Cerebellar cortex (tissue), 1 donor: ENCODE results near the gene CHSY1.

Source experiments
- DNase-seq: peaks from one replicate; pipeline ENCODE4 v3.0.0-alpha.2; 2015; ENCODE audit warnings: low spot score

The CHSY1 gene

DNA sequence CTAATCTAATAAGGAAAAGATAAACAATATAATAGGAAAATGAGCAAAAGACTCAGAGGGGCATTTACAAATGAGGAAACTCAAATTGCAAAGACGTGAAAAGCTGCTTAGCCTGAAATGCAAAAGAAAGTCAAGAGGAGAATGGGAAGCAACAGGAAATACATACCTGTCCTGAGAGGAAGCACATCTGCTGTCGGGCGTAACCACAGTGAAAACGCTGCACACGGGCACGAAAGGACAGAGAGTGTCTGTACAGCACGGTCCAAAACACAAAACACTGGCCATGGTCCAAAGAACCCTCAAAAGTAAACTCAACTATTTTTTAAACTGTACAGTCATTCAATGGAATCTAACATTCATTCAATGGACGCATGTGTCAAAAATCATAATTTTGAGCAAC is 100.6 kb downstream of the CHSY1 start:
- DNase-seq = no peak

DNA sequence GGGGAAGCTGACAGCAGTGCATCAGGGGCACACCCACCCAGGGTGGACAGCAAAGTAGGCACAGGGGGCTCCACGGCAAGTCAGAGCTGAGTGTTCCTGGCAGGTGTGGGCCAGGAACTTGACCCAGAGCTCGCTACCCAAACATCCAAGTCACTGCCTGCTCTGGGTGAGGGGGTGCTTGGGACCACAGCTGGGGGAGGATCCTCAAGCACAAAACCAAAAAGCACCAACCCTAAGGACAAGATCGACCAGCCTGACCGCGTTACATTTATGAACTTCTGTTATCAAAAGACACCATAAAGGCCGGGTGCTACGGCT is 101.2 kb downstream of the CHSY1 start:
- DNase-seq = no peak

DNA sequence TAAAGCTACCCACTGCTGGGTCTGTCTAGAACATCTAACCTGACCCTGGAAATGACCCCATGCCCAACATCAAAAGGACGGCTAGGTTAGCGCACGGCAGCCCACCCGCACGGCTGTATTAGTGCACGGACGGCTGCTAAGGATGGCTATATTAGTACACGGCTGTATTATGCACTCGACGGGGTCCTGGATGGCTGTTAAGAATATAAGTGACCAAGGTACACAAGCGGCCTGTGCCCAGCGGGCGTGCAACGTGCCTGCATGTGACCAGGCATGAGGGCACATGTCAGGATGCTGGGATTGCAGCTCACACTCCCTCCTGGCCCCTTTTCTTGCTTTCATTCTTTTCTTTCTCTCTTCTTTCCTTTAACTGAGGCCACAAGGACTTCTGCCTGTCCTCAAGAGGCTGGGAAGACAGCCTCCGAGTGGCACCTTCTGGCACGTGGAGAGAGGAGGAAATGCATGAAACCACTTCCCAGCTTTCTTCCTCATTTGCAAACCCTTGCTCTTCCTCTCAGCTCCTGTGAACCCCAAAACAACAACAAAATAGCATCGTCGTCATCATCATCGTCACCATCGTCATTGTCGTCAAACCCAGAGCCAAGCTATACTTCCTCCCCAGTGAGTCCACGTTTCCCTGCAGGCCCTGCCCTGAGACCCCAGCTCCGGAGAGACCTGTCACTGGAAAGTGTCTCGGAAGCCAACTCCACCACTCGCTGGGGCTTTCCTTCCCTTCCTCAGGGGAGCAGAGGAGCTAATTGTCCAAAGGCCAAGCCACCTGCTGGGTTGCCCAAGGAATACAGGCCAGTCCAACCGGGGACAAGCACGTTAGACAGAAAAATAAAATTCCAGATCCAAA is 101.8 kb downstream of the CHSY1 start:
- DNase-seq = no peak

DNA sequence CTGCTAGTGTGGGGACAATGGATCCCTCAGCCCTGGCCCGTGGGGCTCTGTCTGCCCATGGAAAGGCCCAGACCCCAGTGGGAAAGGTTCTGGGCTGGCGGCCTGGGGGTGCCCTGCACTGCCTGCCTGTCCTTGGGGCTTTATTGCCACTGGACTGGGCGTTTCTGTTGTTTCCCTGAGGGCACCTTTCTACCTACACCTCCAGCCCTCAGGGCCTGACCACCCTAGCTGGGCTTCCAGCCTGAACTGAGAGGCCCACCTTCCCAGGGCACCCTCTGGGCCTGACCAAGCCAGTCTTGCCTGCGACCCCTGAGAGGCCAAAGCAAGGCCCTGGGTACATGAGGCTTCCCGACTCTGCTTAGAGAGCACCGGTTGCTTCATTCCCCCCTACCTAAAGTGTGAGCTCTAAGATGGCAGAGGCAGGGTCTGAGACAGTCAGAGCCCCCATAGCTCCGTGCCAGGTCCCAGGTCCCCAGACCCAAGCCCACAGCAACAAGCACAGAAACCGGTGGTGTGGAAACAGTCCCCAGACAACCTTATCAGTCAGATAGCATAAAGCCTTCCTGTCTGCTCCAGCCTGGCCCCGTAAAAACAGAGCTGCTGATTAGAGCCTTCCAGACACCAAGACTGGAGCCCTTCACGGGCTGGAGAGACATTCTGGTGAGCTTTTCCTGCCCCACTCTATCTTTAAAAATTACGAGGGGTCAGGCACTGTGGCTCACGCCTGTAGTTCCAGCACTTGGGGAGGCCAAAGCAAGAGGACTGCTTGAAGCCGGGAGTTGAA is 102.8 kb downstream of the CHSY1 start:
- DNase-seq = no peak

DNA sequence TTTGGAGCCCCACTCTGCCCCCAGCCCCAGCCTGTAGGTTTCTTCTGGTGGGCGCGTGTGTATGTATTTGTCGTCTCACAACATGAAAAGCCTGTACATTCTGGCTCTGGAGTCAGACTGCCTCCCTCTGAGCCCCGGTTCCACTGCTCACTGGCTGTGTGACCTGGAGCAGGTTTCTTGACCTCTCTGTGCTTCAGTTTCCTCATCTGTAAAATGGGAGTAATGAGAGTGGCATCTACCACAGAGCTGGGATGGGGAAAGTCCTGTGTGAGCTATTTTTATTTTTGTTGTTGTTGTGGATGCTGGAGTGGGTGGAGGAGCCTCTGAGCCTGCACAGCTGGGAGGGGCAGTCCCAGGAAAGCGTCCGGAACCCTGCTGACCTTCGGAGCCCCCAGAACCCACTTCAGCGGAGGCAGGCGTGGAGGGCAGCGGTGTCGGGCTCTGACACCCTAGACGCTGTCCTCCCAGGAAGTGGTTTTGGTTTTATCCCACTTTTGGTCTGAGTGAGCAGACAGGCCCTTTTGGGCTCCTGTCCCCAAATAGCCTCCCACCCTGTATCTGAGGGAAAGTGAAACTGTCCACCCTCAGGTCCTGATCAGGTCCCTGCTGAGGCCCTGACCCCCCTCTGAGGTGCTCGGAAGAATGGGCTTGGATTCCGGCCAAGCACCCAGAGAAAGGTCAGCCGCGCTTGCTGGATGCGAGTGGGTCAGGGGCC is 103.5 kb downstream of the CHSY1 start:
- no peak for DNase-seq

DNA sequence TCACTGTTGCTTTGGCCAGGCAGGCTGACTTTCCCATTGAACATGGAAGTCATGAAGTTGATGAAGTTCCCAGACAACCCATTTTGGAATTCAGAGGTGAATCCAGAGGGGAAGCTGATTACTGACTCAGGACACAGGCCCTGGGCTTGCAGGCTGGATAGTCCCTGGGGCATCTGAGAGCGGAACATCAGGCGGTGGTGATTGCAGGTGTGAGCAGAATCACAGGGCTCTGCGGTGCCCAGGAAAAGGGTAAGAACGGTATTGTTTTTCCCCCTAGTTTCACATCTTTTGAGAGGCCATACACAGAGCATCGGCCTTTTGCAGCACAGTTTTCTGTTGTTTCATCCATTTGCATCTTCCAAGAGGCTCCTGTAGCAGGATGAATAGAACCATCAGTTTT is 104.7 kb downstream of the CHSY1 start:
- no peak for DNase-seq

DNA sequence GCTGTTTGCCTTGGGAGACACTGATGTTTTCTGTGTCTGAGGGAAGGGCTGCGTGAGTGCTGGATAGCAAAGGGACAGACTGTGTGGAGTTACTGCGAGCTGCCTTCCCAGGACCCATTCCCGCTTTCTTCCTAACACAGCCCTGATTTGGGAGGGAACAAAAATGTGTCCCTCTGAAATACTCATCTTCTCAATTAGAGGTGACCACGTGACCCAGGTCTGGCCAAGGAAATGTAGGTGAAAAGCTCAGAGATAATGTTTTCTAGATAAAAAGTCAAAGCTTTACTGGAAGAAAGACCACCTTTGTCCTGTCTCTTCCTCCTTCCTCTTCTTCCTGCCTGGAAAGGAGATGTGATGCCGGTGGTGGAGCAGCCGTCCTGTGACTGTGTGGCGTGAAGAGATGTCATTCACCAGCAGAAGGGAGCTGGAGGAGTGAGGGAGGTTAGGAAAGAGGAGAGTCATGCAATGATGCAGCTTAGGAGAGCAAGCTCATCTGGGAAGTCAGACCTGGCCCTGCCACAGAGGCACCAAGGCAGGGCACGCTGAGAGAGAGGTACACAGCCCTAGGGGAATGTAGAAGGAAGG is 105.6 kb downstream of the CHSY1 start:
- no peak for DNase-seq

DNA sequence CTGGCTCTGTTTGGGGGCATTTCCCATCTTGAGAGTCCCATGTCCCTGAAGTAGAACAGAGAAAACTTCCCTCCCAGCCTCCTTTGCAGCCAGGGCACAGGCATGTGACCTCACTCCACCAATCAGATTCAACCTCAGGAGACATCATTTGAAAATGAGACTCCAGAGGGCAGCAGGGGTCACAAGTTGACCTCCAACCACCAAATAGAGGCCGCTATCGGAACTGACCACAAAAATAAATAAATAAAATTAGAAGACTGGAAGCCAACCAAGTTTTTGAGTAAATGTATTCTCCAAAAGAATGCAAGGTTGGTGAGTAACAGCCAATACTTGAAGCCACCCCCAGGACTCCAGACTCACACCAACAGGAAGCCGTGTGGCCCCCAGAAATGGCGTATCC is 106.5 kb downstream of the CHSY1 start:
- no peak for DNase-seq

DNA sequence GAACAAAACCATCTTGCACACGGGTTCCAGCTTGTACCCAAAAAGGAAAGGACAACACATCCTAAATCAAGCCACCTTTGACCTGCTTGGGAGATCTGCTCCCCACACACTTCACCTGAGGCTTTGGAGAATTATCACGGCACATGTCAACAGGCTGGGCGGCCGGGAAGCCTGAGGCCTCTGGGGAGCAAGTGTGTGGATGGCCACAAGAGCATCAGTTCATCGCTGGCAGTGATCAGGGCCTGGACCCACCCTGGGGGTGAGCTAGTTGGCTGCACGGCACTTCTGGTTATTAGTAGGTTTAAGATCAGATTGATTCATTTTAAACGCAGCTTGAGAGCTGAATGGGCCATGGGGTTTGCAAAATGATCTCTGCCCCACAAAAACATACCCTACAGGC is 108.5 kb downstream of the CHSY1 start:
- no peak for DNase-seq

DNA sequence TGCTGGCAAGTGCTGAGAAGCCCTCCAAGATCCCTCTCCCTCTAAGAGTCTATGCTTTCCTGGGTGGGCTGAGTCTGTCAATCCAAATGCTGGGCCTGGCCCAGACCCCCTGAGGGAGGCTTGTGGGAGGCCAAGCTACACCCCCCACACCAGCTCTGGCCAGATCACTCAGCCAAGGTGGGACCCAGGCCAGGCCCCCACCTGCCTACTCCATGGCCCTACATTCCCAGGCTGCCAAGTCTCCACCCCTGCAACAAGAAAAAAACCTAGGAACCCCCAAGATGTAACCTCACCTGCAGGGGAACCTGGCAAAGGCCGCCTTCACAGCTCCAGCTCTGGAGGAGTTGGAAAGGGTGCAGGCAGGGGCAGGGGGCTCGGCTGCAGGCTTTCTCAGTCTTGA is 109.1 kb downstream of the CHSY1 start:
- no peak for DNase-seq

DNA sequence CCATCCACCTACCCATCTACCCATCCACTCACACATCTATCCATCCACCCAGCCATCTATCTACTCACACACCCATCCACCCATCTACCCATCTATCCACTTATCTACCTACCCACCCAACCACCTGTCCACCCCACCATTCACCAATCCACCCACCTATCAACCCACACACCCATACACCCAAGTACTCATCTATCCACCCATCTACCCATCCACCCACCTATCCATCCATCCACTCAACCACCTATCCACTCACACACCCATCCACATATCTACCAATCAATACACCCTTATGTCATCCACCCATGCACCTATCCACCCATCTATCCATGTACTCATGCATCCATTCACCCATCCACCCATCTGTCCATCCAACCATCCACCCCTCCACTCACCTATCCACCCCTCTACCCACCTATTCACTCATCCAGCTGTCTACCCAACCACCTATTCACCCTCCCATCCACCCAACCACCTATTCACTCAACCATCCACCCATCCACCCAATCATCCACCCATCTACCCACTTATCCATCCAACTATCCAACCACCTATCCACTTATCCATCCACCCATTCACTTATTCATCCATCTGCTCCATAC is 109.8 kb downstream of the CHSY1 start:
- DNase-seq = no peak

DNA sequence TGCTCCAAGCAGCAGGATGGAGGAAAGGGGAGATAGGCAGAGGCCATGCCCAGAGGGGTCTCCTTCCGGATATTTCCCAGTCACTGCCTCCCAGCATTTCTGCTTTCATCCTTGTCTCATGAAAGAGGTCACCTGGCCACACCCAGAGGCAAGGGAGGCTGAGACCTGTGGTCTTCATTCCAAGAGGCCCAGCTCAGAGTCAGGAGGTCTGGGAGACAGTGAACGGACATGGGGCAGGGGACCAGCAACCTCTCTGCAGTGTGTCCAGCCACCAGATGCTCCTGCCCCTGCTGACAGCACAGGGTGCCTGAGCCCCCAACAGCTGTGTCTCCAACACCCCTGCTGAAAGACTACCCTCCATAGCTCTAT is 111.2 kb downstream of the CHSY1 start:
- DNase-seq = no peak

DNA sequence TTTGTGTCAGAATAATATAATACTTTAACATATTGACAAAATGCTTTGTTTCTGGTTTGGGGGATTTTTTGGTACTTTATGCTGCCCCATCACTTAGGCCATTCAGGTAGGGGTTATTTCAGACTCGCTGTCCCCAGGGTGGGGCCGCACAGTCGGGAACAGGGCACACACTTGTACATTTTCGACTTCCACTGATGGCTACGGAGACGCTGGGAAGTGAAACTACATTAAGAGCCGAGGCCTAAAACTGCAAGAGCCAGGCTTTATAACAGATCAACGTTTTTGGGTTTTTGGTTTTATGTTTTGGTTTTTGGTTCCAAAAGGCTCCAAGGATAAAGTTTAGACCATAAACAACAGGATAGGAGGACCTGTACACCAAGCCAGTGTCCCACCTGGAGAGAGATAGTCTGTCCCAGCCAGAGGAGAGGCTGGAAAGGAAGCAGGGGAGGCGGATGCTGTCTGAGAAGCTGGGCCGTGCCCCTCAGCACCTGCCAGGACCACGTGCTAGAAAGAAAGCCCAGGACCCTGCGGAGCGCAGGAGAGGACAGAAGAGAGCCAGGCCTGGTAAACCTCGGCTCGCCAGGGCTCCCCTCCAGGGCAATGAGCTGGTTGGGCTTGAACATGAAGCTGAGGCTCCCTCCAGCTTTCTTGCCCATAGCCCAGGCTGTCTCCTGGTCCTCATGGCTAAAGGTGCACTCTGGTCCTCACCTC is 111.7 kb downstream of the CHSY1 start:
- no peak for DNase-seq

DNA sequence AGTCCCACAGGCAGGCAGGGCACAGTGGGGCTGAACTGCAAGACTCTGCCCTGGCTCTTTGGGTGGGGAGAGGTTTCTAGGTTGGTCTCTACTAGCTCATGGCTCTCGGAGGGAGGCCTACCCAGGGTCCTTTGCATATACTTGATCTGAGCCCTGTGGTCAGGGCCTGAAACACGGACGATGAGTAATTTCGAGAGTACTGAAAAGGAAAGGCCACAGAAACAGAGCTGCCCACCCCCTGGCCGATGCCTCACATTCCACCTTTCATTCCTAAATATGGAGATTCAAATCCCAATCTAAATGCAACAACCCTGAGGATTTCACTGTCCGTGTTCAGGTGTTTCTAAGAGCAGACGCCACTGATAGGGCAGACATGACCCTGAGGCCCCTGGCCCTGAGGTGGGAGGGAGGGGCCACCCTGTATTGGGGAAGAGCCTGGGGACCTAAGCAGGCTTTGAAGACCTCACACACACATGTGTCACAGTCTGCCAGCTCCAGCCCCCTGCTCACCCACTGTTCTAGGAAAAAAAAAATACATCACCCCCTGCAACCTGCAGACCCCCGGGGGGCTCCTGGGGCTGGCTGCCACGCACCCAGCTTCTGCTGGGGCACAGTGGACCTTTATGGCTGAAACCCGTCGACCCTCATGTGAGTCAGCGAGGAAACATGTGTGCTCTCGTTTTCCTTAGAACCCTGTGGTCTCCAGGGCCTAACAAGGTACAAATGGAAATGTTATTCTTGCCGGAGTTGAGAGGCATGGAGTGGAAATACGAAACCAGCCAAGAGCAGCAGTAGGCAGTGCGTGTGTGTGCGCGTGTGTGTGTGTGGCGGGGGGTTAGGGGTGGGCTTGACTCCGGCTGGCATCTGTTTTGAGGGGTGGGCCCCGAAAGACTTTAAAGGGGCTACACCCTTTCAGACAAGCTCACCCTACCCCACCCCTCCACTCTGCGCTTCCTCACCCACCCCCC is 112.7 kb downstream of the CHSY1 start:
- no peak for DNase-seq

DNA sequence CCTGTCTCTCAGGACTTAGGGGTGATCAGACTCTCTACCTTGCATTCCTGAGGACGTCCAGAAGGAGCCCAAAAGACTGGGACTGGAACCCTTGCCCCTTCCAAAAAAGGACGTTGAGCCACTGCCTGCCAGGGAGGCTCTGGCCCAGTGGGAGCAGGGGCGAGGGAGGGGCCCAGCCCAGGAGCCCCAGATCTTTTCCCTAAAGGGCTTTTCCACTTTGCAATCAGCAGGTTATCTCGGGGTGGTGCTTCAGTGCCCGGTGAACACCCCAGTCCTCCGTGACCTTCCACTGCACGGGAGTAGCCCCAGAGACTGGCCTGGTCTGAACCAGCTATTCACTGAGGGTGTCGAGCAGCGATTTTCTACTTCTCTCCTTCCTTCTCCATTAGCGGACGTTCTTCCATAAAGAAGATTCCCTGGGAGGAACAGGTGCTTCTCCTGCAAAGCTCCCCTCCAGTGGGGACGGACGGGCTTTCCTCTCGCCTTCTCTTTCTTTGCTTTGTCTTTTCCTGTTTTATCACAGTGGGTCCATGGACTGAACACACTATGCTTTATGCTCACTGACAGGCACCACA is 113.7 kb downstream of the CHSY1 start:
- DNase-seq = no peak

DNA sequence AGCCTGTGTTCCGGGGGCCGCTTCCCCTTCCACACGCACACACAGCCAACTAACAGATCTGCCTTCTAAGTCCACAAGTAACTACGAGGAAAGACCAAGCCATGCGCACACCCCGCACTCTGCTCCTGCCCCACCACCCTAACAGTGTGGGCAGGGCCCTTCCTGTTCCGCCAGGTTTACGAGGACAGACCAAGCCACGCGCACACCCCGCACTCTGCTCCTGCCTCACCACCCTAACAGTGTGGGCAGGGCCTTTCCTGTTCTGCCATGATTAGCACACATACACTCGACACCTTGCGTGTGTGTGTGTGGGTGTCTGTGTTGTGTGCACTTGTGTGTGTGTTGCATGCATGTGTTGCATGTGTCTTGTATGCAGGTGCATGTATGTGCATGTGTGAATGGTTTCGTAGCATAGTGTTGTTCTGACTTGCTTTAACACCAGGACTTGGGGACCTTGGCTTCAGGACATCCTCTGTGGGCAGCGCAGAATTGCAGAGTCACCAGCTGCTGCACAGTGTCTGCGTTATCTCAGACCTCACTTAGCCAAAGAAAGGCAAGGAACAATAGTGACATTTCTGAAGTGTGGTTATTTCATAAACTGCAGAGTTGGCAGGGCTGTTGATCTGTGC is 114.4 kb downstream of the CHSY1 start:
- DNase-seq = no peak

DNA sequence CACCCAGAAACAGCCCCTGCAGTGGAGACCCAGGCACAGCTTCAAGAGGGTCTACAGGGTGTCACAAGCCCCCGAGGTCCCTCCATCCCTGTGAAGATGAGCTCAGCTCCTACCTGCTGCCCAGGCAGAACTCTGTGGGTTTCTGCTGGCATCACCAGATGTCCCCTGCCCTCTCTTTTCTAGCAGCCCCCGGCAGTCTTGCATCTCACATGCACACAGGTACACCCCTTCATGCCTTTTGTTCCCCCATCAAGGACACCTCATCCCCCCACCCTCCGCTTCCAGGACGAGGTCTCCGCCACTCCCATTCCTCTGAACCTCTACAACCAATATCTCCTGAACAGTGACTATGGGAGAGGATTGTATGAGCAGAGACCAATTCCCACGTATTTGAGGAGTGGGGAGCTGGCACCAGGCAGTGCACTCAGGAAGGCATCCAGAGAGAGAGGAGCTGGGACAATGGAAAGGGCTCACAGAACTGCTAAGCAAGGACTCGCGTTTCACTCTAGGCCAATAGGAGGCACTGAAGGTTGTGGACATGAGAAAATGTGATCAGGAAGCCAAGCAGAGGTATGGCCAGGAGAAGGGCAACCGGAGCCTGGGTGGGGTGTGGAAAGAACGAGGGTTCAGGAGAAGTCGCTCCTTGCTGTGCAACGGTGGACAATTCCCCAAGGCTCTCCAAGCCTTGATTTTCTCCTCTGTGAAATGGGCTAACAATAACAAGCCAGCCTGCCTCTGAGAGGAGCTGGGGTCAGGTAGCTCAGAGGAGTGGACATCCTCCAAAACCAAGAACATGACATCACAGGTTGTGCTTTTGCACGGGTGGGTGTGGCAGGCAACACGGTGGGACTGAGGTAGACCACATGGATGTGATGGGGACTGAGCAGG is 115.2 kb downstream of the CHSY1 start:
- DNase-seq = no peak

DNA sequence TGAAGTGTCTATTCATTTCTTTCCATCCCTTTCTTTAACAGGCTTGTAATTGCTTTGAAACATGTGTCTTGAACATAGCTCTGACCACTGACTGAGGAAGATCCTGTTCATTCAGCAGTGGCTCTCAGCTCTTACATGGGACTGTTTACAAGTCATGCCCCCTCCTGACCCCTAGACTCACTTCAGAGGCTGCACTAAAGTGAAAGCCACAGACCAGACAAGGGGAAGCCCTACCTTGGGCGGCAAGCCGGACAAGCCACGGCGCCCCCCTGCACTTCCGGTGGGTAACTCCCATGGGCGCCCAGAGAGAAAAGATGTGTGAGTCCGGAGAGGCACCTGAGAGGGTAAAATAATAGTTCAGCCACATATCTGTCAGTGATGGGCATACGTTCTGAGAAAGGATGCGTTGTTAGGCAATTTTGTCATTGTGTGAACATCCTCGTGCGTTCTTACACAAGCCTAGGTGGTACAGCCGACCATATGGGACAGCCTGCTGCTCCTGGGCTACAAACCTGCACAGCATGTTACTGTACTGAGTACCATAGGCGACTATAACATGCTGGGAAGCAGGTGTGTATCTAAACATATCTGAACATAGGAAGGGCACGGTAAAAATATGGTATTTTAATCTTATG is 116.2 kb downstream of the CHSY1 start:
- no peak for DNase-seq
